Activated T-cell treated with anti-CD3 and anti-CD28 coated beads, Interleukin-2, amount 50 U/mL, for 72 hours (primary cell): Measurements from ENCODE around the gene AAK1. TPM values are rescaled to one million over a fixed set of nuclear protein-coding genes. Genes with fewer than 3 reads are reported as not detected.

Source experiments
- ATAC-seq, 2 donors: fragments of 150-1000 bp; cut with Tn5 transposase; replicated peaks in 1 of 2; 2 replicates each; pipeline ENCODE4 v1.10.0; 2021; ENCODE audit warnings: moderate library complexity in 2 of 2, mild to moderate bottlenecking in 1 of 2
- DNase-seq, 2 donors: peaks; one replicate each; pipeline ENCODE4 v3.0.0; 2021 to 2022; ENCODE audit warnings: mixed read lengths in 1 of 2
- H3K27ac Mint-ChIP-seq: one replicate; pipeline ENCODE4 v1.8.0; 2022; ENCODE audit warnings: mild to moderate bottlenecking, moderate library complexity, mixed read lengths
- H3K27me3 Mint-ChIP-seq: one replicate; pipeline ENCODE4 v1.8.0; 2022; ENCODE audit warnings: low read depth, mixed read lengths
- H3K36me3 Mint-ChIP-seq, 2 donors: one replicate each; pipeline ENCODE4 v1.8.0; 2022; ENCODE audit warnings: mixed read lengths in 2 of 2, mild to moderate bottlenecking in 1 of 2; ENCODE audit not compliant: insufficient read depth in 2 of 2
- H3K4me1 Mint-ChIP-seq: one replicate; pipeline ENCODE4 v1.8.0; 2022; ENCODE audit warnings: low read depth, mixed read lengths
- H3K4me3 Mint-ChIP-seq, 2 donors: one replicate each; pipeline ENCODE4 v1.8.0; 2022; ENCODE audit warnings: mild to moderate bottlenecking in 2 of 2, mixed read lengths in 2 of 2, moderate library complexity in 2 of 2
- H3K9me3 Mint-ChIP-seq, 2 donors: one replicate each; pipeline ENCODE4 v1.8.0; 2022; ENCODE audit warnings: mixed read lengths in 2 of 2
- total RNA-seq, 2 donors: library from RNA; stranded (reverse); gene quantifications; one replicate each; pipeline ENCODE4 v1.2.3, GENCODE V29; 2022

The AAK1 gene
- total RNA-seq, 2 donors from 2014 or later: 134 to 137 TPM

DNA sequence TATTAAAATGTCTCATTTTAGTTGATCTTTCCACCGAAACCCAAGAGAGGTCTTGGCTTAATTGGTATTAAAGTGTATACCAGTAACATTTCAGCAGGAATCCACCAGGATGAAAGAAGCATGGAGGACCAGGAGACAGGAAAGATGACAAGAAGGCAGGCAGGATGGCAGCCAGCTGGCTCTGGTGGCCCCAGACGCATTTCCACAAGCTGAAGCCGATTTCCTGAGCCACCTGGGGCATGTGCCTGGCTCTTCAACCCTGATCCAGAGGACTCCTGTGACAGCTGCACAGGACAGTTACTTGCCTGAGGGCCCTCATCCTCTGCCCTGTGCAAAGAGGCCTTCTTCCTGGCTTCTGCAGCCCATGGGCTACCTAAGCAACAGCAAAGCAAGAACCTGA lies 149.4 kb downstream of the AAK1 start:
- H3K4me1 Mint-ChIP-seq: peaks cover 45% of the 10 kb centered on the region
- ATAC-seq (no peak), DNase-seq (no peak)
- no peaks in the 10 kb centered on the region for H3K9me3 Mint-ChIP-seq
- H3K27me3 Mint-ChIP-seq: no peaks in the 10 kb centered on the region
- H3K27ac Mint-ChIP-seq: no peak overlapping the region
- peaks cover 0 to 13% of the 10 kb centered on the region in 2 donors for H3K36me3 Mint-ChIP-seq
- H3K4me3 Mint-ChIP-seq: no peak overlapping the region

DNA sequence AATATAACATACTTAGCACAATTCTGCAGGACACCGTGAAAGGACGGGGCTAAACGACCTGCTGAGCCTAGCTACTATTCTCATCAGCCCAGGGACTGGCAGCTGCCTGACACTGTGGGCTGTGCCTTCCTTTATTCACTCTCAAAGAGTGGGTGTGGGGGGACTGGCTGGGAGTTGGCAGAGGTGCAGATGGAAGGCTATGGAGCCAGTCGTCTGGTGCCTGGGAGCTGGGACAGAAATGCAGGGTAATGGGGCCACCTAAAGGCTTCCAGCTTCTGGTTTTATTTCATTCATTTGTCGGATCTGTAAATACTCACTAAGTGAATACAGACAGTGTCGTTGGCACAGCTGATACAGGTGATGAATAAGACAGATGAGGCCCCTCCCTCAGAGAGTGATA lies 150.3 kb downstream of the AAK1 start:
- DNase-seq: no peak
- Mint-ChIP-seq H3K9me3 (no peaks in the 10 kb centered on the region), H3K27ac (peak overlapping the region; percentile 7), H3K4me3 (no peak overlapping the region), H3K36me3 (peaks cover 3 to 16% of the 10 kb centered on the region in 2 donors), H3K4me1 (peaks cover 42% of the 10 kb centered on the region), H3K27me3 (no peaks in the 10 kb centered on the region)
- ATAC-seq: peak in 1 of 2 donors; percentile 13

DNA sequence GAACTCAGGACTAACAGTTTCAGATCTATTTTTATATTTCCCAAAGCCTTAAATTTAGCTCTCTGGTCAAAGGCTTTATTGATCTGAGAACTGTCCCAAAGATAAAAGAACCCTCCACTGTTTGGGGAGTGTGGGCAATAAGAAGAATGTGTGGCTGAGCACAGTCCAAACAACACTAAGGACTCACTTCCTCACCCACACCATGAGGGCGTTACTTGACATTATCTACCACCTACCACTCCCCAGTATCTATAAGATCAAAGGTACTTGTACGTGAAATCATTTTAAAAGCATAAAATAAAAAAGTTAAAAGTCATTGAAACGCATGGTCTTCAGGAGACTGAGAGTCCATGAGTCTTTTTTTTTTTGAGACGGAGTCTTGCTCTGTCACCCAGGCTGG lies 151.7 kb downstream of the AAK1 start:
- Mint-ChIP-seq H3K27ac (peak overlapping the region; percentile 36), H3K36me3 (peaks cover 3 to 22% of the 10 kb centered on the region in 2 donors), H3K4me1 (peaks cover 48% of the 10 kb centered on the region), H3K9me3 (no peaks in the 10 kb centered on the region), H3K27me3 (no peaks in the 10 kb centered on the region), H3K4me3 (no peak overlapping the region)
- ATAC-seq: no peak
- no peak for DNase-seq

DNA sequence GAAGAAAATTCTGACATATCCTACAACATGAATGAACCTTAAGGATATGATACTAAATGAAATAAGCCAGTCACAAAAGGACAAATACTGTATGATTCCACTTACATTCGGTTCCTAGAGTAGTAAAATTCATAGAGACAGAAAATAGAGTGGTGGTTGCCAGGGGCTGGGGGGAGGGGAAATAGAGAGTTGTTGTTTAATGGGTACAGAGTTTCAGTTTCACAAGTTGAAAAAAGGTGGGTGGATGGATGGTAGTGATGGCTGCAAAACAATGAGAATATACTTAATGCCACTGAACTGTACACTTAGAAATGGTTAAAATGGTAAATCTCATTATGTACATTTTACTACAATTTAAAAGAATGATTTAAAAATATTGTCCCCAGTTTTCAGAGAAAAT lies 153.1 kb downstream of the AAK1 start:
- Mint-ChIP-seq H3K4me1 (peaks cover 54% of the 10 kb centered on the region), H3K36me3 (peaks cover 3 to 22% of the 10 kb centered on the region in 2 donors), H3K27me3 (no peaks in the 10 kb centered on the region), H3K4me3 (no peak overlapping the region), H3K9me3 (no peaks in the 10 kb centered on the region), H3K27ac (peak overlapping the region; percentile 59)
- ATAC-seq (peak; percentile 67 to 74), DNase-seq (peak; percentile 28 to 33)

DNA sequence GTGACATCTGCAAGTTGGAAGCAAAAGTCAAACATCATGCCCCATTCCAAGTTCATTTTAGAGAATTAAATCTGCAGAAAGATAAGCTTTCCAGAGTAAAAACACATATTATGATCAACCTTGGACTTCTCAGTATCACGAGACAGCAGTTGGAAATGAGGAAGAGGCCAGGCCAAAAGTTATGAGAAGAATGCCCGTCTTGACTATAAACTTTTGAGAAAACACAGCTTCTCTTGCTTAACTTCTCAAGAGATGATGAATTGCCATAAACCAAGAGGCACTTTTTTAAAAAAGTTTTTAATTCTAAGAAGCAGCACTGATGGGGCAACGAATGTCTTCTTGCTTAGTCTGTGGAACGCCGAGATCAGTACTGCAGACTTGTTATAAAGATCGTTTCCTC lies 153.7 kb downstream of the AAK1 start:
- Mint-ChIP-seq H3K4me3 (no peak overlapping the region), H3K36me3 (peaks cover 3 to 22% of the 10 kb centered on the region in 2 donors), H3K9me3 (no peaks in the 10 kb centered on the region), H3K27me3 (no peaks in the 10 kb centered on the region), H3K4me1 (peaks cover 54% of the 10 kb centered on the region), H3K27ac (peak overlapping the region; percentile 59)
- DNase-seq: no peak
- no peak for ATAC-seq

- no peak for ATAC-seq
Measured at GRCh38 chr2:69483696-69484095, 159.8 kb downstream of the AAK1 start.

GRCh38 chr2:69483024-69483423 lies 160.5 kb downstream of the AAK1 start:
- peak; percentile 39 to 63 for ATAC-seq
- Mint-ChIP-seq H3K36me3 (peaks cover 1 to 10% of the 10 kb centered on the region in 2 donors), H3K4me3 (no peak overlapping the region), H3K27ac (peak overlapping the region; percentile 83), H3K9me3 (no peaks in the 10 kb centered on the region), H3K27me3 (no peaks in the 10 kb centered on the region), H3K4me1 (peaks cover 52% of the 10 kb centered on the region)
- DNase-seq: no peak

More at GRCh38 chr2:69483696-69484095, 159.8 kb downstream of the AAK1 start:
- H3K4me1 Mint-ChIP-seq: peaks cover 45% of the 10 kb centered on the region
- no peak overlapping the region for H3K4me3 Mint-ChIP-seq
- H3K9me3 Mint-ChIP-seq: no peaks in the 10 kb centered on the region
- no peaks in the 10 kb centered on the region for H3K27me3 Mint-ChIP-seq
- H3K27ac Mint-ChIP-seq: peak overlapping the region; percentile 83
- peaks cover 4 to 17% of the 10 kb centered on the region in 2 donors for H3K36me3 Mint-ChIP-seq
- no peak for DNase-seq

GRCh38 chr2:69482471-69482870 lies 161.1 kb downstream of the AAK1 start:
- Mint-ChIP-seq H3K9me3 (no peaks in the 10 kb centered on the region), H3K27ac (no peak overlapping the region), H3K4me3 (no peak overlapping the region), H3K36me3 (peaks cover 1 to 9% of the 10 kb centered on the region in 2 donors), H3K4me1 (peaks cover 57% of the 10 kb centered on the region), H3K27me3 (no peaks in the 10 kb centered on the region)
- ATAC-seq: no peak
- DNase-seq: no peak

DNA sequence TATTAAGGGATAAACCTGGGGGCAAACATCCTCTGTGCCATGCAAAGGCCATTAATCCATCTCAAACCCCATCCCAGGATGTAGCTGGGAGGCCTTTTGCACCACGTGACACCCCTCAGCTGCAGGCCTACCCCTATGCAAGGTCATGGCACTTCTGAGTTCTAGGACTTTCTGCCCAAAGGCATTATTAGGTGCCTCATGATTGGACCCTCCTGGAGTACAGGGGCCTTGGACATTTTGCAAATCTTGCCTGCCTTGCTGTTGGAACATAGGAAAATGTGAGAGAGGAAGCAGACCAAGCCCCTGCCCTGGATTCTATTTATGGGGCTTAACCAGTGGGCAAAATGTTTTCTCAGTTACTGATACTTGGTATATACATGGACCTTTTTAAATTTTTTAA lies 162.1 kb downstream of the AAK1 start:
- H3K4me1 Mint-ChIP-seq: peaks cover 57% of the 10 kb centered on the region
- no peak overlapping the region for H3K4me3 Mint-ChIP-seq
- no peaks in the 10 kb centered on the region for H3K9me3 Mint-ChIP-seq
- DNase-seq (no peak), ATAC-seq (no peak)
- H3K27ac Mint-ChIP-seq: no peak overlapping the region
- no peaks in the 10 kb centered on the region for H3K27me3 Mint-ChIP-seq
- peaks cover 4 to 11% of the 10 kb centered on the region in 2 donors for H3K36me3 Mint-ChIP-seq

DNA sequence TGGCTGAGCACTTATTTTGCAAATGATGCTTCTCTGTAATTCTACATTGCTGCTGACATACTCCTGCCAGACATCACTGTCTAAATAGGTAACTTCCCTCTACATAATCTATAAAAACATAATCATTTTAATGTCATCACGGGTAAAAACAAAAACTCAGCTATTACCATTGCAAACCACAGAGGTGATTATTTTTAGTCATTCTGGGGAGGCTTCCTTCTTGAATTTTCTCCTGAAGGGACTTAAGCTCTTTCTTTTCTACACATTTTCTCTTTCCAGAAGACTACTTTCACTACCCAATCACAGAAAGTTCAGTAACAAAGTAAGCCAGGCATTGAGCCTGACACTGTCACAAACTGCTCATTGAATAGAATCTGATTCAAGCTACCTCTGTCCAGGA lies 165.9 kb downstream of the AAK1 start:
- peaks cover 52% of the 10 kb centered on the region for H3K4me1 Mint-ChIP-seq
- H3K4me3 Mint-ChIP-seq: no peak overlapping the region
- no peaks in the 10 kb centered on the region for H3K9me3 Mint-ChIP-seq
- H3K36me3 Mint-ChIP-seq: peaks cover 4 to 12% of the 10 kb centered on the region in 2 donors
- no peaks in the 10 kb centered on the region for H3K27me3 Mint-ChIP-seq
- DNase-seq: no peak
- peak; percentile 45 to 62 for ATAC-seq
- H3K27ac Mint-ChIP-seq: peak overlapping the region; percentile 2

GRCh38 chr2:69474688-69475087 lies 168.9 kb downstream of the AAK1 start:
- Mint-ChIP-seq H3K27me3 (no peaks in the 10 kb centered on the region), H3K36me3 (peaks cover 4 to 12% of the 10 kb centered on the region in 2 donors), H3K9me3 (no peaks in the 10 kb centered on the region), H3K4me1 (peaks cover 52% of the 10 kb centered on the region), H3K4me3 (no peak overlapping the region), H3K27ac (no peak overlapping the region)
- no peak for ATAC-seq
- DNase-seq: no peak

GRCh38 chr2:69471793-69472192 lies 171.7 kb downstream of the AAK1 start:
- no peak for ATAC-seq
- Mint-ChIP-seq H3K4me1 (peaks cover 33% of the 10 kb centered on the region), H3K36me3 (peaks cover 2 to 14% of the 10 kb centered on the region in 2 donors), H3K27me3 (no peaks in the 10 kb centered on the region), H3K4me3 (no peak overlapping the region), H3K27ac (no peak overlapping the region), H3K9me3 (no peaks in the 10 kb centered on the region)
- DNase-seq: no peak

DNA sequence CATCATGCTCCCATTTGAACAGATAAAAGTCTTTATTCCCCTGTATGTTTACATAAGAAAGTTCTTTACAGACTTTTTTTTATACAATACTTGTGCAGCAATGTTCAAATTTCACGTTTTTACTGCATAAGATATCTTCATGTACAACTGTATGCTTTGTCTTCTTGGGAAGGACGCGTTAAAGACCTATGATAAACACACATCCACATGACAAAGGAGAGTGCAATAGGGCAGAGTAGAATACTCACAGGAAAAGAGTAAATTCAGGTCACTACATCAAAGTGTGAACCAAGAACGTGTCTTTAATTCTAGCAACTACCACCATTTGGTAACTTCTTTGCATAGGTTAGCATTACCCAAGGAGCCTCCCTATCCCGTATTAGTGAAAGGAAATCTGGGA lies 172.6 kb downstream of the AAK1 start:
- Mint-ChIP-seq H3K4me1 (peaks cover 30% of the 10 kb centered on the region), H3K27me3 (no peaks in the 10 kb centered on the region), H3K36me3 (peaks cover 0 to 15% of the 10 kb centered on the region in 2 donors), H3K27ac (no peak overlapping the region), H3K9me3 (no peaks in the 10 kb centered on the region), H3K4me3 (no peak overlapping the region)
- no peak for ATAC-seq
- no peak for DNase-seq

GRCh38 chr2:69469784-69470183 lies 173.8 kb downstream of the AAK1 start:
- Mint-ChIP-seq H3K36me3 (peaks cover 0 to 14% of the 10 kb centered on the region in 2 donors), H3K27ac (peak overlapping the region; percentile 10), H3K4me1 (peaks cover 27% of the 10 kb centered on the region), H3K9me3 (no peaks in the 10 kb centered on the region), H3K27me3 (no peaks in the 10 kb centered on the region), H3K4me3 (no peak overlapping the region)
- no peak for ATAC-seq
- DNase-seq: no peak
